NCI-H1436 treated with DMSO at 0.1 percent for 48 hours (cell line): ENCODE data around the gene SCAMP3.
"Not testable (repeated sequence)": the region's sequence is repeated elsewhere in the genome, so short reads cannot be mapped to it uniquely, and the experiment has no call there.

Experiments
- DNase-seq: peaks from one replicate; lab custom pipeline; 2025; lab: John Stamatoyannopoulos, UW

Gene SCAMP3

GRCh38 chr1:155261852-155262673 is at the start of gene SCAMP3:
TSS of gene SCAMP3 (minus strand) at chr1:155262360. CDS start at chr1:155262151, 209 bp downstream.
- peak; percentile 87 for DNase-seq

DNA sequence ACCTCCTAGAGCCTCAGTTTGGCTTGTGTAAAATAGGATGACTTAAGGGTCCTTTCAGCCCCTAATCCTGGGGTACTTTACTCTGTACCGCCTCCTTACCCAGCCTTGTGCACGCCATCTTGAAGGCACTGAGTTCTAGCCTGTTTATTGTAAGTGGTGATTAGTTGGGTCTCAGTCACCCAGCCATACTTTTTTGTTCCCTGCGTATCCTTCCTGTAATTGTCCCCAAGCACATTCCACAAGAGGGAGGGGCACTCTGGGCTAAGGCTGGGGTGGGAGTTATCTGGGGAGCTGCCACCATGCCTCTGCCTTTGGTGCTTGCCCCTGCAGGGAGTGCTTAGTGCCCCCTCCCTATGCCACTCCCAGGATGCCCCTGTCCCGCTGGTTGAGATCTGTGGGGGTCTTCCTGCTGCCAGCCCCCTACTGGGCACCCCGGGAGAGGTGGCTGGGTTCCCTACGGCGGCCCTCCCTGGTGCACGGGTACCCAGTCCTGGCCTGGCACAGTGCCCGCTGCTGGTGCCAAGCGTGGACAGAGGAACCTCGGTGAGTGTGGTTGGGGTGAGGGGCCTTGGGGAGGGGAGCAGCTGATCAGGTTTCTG is 47.4 kb upstream of the SCAMP3 start:
- no peak for DNase-seq

GRCh38 chr1:155308493-155309422 is 46.6 kb upstream of the SCAMP3 start, which contains the start of gene FDPS:
TSS of gene FDPS (plus strand) at chr1:155308866. CDS start at chr1:155309790, 924 bp downstream.
- peak; percentile 95 for DNase-seq

DNA sequence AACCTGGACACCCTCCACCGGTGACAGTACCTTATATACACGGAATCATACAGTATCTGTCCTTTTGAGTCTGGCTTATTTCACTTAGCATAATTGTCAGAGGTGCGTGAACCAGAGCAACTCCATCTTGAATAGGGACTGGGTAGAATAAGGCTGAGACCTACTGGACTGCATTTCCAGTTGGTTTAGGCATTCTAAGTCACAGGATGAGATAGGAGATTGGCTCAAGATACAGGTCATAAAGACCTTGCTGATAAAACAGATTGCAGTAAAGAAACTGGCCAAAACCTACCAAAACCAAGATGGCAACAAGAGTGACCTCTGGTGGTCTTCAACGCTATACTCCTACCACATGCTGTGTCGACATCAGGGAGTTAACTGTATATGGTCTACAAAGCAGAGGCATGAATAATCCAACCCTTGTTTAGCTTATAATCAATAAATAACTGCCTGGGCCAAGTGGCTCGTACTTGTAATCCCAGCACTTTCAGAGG is 45.1 kb upstream of the SCAMP3 start:
- no peak for DNase-seq

GRCh38 chr1:155305881-155306391 is 43.8 kb upstream of the SCAMP3 start:
- DNase-seq = no peak

DNA sequence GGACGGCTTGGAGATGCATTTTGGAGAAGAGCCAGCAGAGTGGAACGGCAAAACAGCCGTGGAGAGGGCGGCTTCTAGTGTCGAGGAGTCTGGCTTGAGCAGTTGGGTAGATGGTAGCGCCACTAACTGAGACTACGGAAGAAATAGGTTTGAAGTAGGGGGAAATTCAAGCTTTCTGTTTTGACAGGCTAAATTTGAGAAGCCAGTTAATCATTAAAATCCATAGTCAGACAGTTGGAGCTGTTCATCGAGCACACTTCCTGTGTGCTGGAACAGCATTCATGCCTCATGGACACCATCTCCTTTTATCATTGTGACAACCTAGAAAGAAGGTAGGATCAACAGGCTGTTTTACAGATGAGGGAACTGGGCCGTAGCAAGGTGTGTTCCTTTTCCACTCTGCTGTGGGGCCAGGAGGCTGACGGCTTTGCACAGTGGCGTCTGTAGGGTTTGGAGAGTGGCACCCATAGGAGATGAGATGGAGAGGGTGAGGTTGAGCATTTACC is 42.5 kb upstream of the SCAMP3 start:
- DNase-seq = no peak

DNA sequence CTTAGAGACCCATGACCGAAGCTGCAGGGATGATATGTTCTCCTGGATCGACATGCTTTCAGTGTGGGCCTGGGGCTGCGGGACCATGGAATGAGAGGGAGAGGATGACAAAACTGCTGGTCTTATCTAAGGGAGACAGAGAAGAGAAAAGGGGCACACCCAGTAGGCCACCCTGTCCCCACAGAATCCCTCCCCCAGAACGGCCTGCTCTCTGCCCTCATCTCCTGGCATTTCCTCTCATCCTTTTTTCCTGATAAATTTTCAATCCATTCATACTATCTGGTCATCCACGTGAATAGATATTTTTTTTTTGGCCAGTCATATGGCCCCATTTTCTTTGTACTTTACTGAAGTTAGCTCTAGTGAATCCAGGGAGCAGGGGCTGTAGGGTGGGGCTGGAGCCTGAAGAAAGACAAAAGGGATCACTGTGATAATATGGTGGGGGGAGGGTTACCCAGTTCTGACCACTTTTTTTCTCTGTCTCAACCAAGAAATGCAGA is 39.2 kb upstream of the SCAMP3 start, which contains the start of gene PKLR:
TSS of gene PKLR (minus strand) at position 97 of the 500 bp plus-strand sequence. CDS start at position 54, 43 bp downstream.
- DNase-seq = no peak

GRCh38 chr1:155300553-155301329 is 38.6 kb upstream of the SCAMP3 start:
- no peak for DNase-seq

DNA sequence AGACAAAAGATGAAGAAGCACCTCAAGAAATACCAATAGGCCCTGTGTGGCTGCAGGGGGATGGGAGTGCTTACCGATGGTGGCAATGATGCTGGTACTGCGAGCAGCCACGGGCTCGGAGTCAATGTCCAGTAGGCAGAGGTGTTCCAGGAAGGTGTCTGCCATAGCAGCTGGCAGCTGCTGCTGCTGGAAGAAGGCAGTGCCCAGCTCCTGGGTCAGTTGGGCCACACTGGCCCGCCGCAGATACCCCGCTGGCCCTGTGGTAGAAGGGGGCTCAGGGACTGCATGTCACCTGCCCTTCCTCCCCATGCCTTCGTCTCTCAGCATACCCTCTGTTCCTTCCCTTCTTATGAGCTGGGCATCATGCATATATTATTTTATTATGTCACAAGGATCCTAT is 37.9 kb upstream of the SCAMP3 start:
- DNase-seq = no peak

- DNase-seq = no peak
Observed at GRCh38 chr1:155297384-155297783, 35.2 kb upstream of the SCAMP3 start.

DNA sequence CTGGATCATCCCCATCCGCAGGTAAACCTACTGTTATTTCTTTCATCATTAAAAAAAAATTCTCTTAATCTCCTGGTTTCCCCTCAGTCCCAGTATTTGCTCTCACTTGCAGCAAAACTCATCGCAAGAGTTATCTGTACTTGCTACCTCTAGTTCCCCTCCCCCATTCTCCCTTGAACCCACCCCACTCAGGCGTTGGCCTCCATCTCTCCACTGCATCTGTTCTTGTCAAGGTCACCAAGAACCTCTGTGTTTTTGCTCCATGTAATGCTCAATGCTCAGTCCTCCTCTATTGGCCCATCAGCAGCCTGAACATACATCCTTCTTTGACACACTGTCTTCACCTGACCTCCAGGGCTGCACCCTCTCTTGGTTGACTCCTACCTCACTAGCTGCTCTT is 34.5 kb upstream of the SCAMP3 start:
- no peak for DNase-seq

DNA sequence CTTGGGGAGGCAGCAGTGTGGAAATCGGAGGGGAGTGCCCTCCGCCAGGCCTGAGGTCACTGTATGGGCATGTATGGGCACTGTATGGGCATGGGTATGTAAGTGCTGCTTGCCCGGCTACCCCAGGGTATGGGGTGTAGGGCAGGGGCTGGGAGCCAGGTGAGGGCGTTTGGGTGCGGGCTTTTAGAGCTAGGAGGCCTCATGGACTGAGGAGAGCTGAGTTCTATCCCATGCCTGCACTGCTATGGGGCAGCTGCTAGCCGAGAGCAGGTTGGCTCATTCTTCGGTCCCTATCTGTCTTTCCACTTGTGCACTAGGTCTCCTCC is 33.7 kb upstream of the SCAMP3 start:
- no peak for DNase-seq

GRCh38 chr1:155295183-155295941 is 33.2 kb upstream of the SCAMP3 start:
- DNase-seq = no peak

GRCh38 chr1:155294520-155295182 is 32.5 kb upstream of the SCAMP3 start:
- DNase-seq = no peak

DNA sequence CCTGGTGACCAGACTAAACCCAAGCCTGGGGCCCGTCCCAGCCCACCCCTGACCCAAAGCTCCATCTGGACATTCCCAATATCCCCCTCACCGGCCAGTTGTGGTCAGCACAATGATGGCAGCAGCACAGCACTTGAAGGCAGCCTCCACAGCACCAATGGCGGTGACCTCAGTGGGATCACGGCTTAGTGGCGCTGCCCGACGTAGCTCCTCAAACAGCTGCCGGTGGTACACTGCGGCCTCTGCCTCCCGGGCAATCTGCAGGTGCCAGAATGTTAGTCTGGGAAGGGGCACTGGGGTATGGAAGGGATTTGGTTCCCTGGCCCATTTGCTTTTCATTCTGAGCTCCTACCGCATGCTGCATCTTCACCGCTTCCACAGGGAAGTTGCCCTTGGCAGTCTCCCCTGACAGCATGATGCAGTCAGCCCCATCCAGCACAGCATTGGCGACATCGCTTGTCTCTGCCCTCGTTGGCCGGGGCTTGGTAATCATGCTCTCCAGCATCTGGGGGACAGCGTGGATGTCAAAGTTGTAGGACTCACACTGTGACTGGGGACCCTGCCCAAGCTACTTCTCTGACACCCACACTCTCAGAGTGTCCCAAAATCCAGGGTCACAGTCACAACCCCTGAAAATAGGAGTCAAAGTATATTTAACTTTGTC is 31.1 kb upstream of the SCAMP3 start:
- no peak for DNase-seq

DNA sequence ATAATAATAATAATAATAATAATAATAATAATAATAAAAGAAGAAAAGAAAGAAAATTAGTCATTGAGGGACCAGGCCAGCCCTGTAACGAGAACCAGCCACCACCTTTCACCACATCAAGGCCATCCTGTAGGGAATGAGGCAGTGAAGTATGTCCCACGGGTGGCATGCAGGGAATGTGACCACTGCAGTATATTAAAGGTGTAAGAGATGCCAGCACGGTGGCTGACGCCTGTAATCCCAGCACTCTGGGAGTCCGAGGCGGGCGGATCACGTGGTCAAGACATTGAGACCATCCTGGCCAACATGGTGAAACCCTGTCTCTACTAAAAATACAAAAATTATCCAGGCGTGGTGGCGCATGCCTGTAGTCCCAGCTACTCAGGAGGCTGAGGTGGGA is 28.8 kb upstream of the SCAMP3 start:
- DNase-seq = not testable (repeated sequence)

DNA sequence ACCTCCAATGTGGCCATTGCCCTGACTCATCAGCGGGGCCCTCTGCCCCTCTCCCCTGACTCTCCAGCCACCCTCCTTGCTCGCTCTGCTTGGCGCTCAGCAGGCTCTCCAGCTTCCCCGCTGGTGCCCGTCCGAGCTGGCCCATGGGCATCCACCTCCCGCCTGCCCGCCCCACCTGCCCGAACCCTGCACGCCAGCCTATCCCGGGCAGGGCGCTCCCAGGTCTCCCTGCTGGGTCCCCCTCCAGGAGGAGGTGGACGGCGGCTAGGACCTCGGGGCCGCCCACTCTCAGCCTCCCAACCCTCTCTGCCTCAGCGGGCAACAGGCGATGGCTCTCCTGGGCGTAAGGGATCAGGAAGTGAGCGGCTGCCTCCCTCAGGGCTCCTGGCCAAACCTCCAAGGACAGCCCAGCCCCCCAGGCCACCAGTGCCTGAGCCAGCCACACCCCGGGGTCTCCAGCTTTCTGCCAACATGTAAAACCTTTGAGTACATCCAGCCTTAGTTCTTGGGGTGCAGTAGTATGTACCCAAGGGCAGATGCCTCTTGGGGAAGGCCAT is 25.9 kb upstream of the SCAMP3 start:
- no peak for DNase-seq

DNA sequence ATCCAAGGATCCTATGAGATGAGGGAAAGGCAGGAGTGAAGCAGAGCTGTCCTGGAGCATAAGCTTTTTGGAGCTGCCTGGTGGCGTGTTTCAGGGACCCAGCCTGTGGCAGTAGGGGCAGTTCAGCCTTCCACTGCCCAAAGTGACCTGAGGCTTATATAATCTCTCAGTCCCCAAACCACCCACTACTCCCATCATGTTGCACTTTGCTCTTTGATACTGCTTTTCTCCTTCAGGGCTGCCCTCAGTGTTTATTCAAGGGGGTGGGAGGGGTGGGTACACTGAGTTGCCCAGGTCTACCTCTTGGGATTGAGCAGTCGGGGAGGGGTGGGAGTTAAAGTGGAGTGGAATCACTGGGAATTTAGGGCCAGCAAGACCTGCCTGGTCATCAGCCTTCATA is 24.4 kb upstream of the SCAMP3 start:
- no peak for DNase-seq

DNA sequence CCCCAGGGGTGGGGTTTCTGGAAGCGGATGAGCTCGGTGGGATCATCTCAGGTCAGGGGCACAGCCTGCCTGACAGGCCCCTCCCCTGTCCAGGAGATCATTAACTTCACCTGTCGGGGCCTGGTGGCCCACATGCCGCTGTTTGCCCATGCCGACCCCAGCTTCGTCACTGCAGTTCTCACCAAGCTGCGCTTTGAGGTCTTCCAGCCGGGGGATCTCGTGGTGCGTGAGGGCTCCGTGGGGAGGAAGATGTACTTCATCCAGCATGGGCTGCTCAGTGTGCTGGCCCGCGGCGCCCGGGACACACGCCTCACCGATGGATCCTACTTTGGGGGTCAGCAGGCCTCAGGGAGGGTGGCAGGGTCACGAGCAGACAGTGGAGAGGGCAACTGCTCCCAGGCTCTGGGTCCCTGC is 23.5 kb upstream of the SCAMP3 start:
- no peak for DNase-seq
